Measurements from ENCODE around the gene P2RY14.

Gene P2RY14

DNA sequence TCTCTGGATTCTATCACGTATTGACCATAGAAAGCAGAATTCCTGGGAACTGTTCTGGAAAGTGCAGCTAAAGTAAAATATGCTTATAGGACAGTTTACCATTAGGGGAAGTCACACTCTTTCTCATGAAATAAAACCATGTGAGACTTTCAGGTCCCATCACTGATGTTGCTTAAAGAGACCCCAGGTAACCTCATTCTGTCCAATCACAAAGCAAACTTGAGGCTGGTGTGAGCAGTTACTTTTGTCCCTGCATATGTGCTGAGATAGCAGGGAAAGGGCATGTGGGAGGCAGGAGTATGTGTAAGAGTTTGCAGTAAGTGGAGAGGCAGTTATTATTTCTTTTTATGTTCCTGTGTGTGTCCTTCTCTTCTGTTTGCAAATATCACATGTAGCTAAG is 22.2 kb upstream of the P2RY14 start:
- no peak for DNase-seq

DNA sequence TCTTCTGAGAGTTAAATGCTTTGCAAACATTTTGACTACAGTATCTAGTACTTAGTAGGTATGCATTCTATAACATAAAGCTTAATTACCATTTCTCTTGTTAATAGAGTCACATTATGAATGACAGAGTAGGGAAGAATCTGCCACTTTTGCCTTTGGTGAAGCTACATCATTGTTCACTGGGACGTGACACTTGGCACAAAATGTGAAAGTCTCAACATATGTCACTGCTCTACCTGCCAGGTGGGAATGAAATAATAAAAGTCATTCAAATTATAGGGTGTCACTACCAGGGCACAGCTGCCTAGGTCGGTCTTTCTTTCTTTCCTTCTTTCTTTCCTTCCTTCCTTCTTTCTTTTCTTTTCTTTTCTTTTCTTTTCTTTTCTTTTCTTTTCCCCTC is 20.7 kb upstream of the P2RY14 start:
- DNase-seq: peak in 1 of 14 donors; percentile 13

DNA sequence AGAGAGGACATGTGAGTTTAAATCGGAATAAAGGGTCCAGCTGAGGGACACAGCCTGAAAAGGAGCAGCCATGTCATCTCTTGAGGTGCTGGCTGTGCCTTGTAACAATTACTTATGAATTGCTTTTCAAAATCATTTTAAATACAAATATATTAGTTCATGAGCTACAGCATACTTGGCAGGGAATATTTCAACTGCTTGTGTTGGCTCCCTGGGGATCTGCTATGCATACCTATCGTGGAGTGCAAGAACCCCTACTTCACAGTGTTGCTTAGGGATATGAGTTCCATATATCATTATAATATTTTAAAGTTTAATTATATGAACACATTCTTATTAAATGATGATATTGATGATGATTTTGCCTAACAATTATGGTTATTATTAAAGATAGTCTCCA is 19.1 kb upstream of the P2RY14 start:
- DNase-seq: no peak

DNA sequence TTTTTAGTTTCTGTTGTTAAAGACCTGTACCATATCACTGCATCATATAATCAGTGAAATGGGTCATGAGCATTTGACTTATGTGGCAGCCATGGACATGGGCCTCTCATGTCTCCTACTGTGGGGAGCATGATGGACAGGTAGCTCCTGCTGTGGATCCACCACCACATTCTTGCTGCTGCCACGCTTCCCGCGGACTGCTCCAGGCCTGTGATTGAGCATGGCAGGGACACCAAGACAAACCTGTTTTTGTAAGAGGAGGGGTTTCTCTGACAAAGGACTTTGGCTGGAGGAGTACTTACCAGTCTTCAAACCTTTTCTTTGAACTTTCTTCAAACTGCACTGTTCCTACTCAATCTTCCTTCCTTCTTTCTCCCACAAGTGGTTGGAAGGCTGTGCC is 17.9 kb upstream of the P2RY14 start:
- DNase-seq: no peak

DNA sequence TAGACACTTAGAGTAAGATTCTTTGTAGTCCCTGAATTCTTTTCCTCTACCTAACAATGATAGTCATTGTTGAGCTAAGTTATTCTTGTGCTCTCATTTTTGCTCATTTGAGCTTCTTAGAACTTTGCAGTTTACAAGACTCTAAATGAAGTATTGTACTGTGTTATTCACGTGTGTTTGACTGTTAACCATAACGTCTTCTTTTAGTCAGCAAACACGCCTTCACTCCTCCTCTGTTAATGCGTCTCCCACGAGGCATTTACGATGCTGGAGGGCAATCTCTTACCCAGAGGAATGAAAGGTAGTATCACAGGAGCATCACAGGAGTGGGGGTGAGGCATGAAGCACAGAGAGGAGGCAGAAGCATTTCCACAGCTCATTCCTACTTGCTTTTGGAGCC is 14.8 kb upstream of the P2RY14 start:
- DNase-seq: no peak

DNA sequence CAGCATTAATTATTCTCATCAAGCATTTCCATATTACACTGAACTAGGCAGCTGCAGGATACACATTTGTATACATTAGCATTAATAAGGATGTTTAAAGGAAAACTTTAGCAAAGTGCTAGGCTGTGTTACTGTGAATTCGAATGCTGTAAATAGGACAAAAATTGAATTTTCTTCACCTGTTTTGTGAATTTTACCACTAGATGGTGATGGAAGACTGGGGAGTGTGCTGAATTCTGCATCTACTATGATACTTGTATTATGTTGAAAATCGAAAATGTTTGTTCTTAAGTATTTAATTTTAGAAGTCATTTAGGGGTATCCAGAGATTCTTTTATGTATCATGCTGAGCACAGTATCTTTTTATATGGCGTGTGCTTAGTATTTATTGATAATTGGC is 12.3 kb upstream of the P2RY14 start:
- DNase-seq: no peak

DNA sequence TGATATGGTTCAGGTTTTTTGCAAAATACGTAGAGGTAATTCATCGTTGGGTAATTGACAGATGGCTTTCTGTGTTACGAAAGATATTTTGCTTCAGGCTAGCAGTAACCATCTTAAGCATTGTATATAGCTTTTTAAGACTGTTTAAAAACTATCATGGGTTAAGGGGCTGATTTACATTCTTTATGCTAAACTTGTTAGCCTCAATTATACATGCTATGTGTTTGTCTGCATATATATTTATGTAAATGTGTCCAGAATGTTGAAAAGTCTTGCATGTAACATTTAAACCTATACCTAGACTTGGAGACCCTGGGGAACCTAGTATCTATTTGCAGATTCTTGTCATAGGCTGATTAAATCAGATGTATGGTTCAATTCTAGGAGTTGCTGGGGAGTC is 11.1 kb upstream of the P2RY14 start:
- DNase-seq: no peak

DNA sequence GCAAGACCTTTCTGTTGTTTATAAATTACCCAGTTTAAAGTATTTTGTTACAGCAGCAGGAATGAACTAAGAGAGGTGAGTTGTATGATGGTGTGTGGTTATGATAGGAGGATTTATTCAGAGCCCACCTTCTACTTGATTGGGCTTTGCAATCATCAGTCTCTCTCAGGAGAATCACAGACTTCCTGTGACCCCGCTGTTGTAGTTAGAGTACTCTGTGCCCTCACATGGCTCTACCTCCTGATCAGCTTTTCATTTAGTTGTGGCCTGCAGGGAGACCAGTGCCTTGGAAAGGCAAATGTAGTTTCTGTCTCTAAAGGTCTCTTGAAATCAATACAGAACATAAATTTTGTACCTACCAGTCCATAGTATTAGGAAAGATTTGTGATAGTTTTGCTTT is 7.6 kb upstream of the P2RY14 start:
- DNase-seq: no peak

DNA sequence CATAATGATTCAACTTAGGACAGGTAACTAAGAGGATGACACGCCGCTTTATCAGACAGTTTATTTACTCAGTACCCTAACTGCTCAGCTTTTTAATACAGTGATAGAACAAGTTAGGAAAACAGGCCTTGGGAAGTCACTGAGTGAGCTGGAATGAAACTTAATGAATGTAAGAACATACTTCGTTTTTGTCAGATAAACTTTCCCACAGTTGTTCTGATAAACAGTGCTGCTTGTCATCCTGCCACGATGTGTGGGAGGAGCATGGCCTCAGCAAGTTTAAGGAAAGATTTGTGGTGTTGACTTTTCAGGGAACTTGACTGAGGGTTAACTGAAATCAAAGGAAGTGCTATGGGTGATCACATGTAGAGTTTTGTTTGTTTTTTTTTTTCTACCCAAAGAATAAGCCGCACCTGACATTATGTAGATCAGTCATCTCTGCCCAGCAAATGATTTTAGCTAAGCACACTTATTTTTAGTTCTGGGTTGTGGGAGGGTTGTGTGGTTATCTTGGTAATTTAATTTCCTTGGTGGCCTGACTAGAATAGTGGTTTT is 5.6 kb upstream of the P2RY14 start:
- no peak for DNase-seq

DNA sequence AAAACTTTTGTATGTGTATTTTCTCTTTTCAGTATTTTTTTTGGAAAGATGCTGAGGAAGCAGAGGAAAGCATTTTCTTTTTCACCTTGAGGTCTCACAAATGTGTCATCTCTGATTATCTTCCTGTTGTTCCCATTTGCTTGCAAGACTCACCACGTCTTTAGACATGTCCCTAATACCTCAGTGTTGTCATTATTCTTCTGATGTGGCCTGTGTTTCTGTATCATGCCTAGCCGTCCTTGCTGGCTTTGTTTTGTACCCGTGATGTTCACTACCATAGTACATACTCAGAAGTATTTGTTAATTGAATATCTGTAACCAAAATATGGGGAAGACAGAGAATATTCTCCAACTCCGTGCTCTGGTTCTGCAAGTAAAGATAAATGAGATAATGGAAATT is 5.0 kb upstream of the P2RY14 start:
- no peak for DNase-seq

DNA sequence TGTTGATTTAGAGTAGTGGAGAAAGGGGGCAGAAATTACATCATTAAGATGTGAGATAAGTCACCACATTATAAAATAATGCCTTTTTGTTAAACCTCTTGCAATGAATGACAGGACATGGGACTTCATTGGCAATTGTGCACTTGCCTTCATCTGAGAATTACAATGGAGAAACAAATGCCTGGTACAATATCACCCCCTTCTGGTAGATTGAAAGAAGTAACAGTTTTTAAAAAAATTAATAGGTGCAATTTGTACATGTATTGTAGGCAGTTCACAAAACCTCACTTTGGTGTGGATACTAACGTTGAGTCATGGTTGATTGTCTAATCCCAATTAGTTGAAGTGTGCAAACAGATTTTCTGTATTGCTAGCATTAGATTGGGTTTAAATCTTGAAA is 4.6 kb upstream of the P2RY14 start:
- peak in 1 of 14 donors; percentile 4 for DNase-seq

DNA sequence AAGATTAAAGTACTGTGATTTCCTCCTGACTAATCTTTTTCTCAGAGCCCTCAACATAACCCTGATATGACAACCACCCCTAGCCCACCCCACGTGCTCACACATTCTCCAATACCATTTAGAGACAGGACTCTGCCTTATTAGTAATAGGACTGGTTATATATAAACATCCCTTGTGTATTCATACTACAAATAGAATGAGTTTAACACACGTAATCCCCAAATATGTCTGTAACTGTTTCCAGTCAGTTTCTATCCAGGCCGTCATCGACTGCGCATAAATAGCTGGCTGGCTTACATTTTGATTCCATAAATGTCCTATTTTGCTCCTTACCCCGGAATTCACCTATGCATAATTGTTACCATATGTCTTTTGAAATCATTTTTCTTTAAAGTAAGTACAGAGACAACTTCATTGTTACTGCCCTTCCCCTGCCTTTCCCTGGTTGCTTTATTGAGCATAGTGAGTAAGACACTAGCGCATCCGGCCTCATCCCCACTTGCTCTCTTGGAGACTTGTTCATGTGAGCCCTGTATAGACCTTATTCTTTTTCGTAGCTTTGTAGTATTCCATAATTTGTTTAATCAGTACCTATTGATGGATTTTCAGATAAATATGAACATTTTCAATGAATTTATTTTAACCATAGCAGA is 3.5 kb upstream of the P2RY14 start:
- no peak for DNase-seq

DNA sequence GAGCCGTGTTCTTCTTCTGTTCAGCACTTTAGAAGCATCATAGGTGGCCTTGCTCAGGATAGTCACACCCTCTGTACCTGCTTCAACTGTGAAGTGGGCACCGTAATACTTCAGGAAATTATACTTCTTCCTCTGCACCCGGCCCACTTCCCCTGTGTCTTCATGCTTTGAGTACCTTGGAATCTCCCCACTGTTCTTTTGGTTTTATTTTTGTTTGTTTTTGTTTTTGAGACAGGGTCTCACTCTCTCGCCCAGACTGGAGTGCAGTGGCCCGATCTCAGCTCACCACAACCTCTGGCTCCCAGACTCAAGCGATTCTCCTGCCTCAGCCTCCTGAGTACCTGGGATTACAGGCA is 1.7 kb downstream of the P2RY14 start:
- DNase-seq: no peak

DNA sequence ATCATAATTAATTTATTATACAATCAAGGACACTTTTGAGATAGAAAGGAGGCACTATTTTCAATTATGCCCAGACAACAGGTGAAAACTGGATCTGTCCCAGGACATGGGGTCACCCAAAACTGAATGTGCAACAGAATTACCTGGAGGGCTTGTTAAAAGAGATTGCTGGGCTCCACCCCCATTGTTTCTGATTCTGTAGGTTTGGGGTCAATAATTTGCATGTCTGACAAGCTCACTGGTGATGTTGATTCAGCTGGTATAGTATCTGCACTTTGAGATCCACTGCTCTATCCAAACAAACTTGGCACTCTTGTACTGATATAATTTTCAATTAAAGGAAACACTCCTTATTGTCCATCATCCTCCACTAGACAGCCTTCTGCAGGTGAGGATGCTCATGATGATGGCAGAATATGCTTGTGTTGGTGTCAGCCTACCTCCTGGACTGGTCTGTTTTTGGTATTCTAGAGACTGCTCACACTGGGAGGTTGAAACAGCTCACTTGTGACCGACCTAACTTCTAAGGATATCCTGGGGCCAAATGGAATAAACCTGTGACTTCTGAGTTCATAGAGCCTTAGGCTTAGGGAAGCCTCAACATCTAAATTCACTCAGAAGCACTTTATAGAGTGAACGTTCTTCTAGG is 2.2 kb downstream of the P2RY14 start:
- no peak for DNase-seq

DNA sequence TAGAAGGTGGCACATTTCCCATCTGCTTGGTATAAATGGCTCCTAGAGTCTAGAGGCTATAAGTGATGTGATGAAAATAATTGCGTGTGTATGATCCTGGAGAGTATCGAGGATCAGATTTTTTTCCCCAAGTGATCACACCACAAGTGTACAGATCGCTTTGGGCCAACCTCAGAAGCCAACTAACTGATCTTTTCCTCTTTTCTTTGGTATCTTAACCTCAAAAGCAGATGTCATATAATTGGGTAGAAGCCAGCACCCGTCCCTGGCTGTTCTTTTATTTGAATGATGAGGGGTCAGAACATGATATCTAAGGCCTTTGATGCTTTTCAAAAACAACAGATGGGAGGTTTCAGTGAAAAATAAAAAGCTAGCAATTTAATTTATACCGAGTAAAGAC is 3.3 kb downstream of the P2RY14 start:
- DNase-seq: no peak

DNA sequence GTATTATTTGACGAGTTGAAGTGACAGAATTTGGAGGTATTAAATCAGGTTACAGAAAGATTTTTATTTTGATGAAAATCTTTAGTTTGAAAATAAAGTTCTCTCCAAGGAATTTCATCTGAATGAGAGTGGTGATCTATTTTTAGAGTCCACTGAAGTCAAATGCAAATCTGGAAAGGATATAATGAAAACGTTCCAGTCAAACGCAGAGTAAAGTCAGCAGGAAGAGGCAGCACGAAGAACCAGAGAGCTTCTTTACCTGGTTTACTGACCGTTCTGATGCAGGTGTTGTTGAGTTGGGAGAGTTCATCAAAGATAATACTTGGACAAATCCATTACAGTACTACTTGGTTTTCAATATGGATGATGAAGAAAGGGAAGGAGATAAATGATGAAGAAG is 8.7 kb downstream of the P2RY14 start:
- DNase-seq: no peak

DNA sequence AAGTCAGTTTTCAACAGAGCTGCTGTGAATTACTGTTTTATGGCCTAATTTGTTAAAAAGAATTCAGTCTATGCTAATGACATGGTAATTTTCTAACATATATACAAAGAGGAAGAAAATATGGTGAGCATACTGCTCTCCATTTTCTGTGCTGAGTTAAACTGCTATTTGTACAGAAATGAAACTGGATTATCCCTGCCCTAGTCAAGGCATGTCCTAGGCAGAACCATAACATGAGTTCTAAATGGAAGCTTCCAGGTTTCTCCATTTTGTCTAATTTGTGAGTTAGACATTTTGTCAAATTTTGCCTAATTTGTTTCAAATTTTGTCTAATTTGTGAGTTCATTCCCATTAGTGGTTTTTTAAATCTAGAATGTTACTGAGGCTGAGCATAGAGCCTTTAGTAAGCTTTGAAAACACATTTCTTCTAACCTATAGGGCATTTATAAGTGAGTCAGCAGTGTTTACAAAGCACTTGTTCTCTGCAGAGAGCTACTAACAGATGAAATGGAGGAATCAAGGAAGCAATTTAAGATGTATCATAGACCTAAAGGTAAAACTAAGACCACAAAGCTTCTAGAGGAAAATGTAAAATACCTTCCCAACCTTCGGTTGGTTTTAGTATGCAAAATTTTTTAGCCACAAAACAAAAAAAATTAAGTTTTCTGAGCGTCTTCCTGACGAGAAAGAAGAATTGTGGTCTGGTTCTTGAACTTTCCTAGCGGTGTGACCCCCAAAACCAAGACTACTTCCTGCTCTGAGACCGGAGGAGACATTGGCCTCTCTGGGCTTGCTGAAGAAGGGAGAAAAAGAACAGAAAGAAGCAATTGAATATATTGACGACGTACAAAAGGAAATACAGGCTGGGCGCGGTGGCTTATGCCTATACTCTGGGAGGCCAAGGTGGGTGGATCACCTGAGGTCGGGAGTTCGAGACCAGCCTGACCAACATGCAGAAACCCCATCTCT is 9.8 kb downstream of the P2RY14 start:
- DNase-seq: no peak

DNA sequence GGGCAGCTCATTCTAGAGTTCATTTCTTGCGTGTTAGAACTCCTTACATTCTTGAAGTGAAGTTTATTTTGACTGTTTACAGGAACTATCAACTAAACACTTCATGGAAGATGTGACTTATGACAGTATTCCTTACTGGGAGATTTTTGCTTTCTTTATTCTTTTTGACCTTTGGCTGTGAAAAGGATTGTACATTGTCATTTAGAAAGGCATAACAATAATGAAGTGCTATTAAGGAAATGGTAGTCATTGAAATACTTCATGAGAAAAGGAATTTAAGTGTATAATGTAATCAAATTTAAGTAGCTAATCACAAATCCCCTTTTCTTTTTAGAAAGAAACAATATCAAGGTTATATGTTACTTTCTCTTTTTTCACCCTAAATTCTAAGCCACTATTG is 11.3 kb downstream of the P2RY14 start:
- no peak for DNase-seq

DNA sequence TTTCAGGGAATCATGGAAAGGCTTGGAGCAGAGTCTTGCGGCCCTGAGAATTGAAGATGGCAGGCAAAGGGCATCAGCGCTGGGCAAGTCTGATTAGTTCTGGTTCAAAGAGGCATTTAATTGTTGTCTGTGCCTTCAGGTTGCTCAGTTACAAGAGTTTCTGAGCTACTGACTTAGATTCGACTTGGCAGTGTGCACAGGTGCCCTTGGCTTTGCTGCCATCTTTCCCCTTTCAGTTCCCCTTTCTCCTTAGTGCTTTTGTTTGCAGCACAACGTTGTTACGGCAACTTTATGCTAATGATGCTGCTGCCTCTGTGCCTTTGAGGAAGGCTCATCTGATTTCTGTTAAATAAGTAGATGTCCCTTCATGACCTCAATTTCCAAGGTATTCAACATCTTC is 12.5 kb downstream of the P2RY14 start:
- DNase-seq: peak in 5 of 14 donors; percentile 5 to 39 (median 23)

DNA sequence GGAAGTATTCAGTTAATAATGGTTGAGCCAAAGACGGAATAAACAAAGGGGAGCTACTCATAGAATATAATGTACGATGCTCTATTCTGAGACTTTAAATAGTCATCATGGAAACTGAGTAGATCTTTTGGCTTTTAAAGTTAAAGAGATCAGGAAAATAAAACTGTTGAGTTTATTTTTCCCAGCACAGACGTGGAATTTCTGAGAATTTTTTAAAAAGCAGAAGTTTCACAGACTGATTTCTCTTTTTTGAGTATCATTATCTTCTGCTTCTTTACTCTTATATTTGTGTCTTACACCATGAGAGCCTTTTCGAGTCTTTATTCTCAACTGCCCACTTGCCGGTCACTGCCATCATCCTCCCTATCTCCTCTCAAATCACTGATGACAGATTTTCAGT is 13.2 kb downstream of the P2RY14 start:
- no peak for DNase-seq

DNA sequence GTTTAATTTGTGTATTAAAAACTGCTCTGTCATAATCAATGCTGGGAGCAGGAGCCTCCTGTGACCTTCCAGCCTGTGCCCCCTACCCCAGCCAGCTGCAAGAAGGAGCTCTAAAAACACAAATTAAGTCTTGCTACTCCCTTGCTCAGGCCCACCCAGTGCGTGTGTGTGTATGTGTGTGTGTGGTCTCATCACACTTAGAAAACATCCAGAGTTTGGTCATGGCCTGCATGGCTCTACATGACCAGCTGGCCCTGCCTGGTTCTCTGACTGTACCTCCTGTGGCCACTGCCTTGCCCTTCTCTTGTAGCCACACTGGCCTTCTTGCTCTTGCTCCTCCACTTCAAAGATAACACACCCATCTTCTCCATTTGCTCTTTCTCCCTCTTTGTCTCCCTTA is 13.7 kb downstream of the P2RY14 start:
- no peak for DNase-seq

DNA sequence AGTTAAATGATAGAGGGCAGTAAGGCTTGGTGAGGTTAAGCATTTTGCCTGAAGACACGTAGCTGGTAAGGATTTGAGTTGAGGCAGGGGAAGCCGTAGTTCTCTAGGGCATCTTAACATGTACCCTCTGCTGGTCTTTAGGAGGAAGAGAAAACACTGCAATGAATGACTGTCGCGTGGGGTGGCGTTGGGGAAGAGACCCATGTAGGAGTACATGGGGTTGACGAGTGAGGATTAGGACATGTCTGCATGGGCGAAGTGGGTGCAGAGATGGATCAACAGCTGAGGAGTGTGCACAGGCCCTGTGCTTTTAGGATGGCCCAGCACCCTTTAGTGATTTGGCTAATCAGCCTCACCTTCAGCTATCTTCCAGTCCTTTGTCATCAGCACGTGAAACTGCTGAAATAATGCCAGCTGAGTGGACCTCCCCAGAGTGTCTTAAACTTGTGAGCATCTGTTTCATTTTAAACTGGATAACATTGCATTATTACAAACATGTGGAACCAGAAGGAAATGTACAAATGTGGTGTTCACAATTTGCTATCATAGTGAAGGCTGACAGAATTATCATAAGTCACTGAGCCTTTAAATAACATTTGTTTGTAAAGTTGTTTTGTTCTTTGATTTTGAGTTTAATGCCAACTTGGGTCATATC is 15.3 kb downstream of the P2RY14 start:
- no peak for DNase-seq

DNA sequence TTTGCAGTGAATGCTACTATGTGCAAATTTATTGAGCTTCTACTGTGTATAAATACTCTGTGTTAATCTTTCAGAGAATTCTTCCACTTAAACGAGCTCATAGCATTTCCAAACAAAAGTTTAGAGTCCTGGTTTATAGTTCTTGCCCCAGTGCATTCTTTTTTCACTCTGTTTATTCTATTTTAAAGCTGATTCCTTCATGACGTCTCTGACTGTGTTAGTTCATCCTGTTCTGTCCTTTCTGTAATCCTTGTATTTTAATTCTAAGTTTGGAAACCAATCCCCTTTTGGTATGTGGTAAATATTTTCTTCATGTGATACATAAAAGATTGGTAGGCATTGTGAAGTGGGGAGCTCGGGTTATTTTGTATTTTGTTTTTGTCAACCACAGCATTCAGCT is 18.7 kb downstream of the P2RY14 start:
- no peak for DNase-seq
